NCI-H146 (cell line): ENCODE measurements around the gene C3orf70.
"Not testable (repeated sequence)": the region's sequence is repeated elsewhere in the genome, so short reads cannot be mapped to it uniquely, and the experiment has no call there.

Experiments
- DNase-seq: peaks from one replicate; lab custom pipeline; 2025; lab: John Stamatoyannopoulos, UW

C3orf70 gene

GRCh38 chr3:185151101-185151963 is 1.5 kb downstream of the C3orf70 start:
- DNase-seq, result no peak

GRCh38 chr3:185150561-185150960 is 2.3 kb downstream of the C3orf70 start:
- DNase-seq, result no peak

GRCh38 chr3:185149591-185149990 is 3.3 kb downstream of the C3orf70 start:
- no peak for DNase-seq

GRCh38 chr3:185145511-185145910 is 7.3 kb downstream of the C3orf70 start:
- DNase-seq, result no peak

DNA sequence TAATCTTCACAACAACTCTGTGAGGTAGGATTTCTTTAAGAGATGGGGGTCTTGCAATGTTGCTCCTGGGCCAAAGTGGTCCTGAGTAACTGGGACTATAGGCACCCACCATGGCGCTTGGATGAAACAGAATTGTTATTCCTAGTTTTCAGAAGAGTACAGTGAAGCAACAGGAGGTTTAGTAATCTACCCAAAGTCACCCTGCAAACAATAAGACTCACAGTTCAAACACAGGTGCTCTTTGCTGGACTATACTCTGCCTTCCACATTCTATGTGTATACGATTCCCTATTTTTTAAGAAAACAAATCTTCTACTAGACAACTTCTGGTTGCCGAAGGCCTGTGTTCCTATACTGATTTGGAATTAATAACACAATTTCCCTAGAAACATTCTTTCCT is 8.1 kb downstream of the C3orf70 start:
- DNase-seq, result no peak

DNA sequence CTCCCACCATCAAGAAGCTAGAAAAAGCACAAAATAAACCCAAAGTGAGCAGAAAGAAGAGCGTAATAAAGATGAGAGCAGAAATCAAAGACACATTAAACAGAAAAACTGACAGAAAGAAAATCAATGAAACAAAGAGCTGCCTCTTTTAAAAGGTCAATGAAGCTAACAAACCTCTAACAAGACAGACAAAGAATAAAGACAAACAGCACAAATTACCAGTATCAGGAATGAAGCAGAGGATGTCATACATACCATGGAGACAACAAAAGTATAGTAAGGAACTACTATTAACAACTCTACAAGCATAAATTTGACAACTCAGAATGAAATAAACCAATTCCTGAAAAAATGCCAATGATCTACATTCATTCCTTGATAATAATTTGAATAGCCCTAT is 15.0 kb downstream of the C3orf70 start:
- no peak for DNase-seq

- DNase-seq, result no peak
These were observed 18.4 kb downstream of the C3orf70 start for GRCh38 chr3:185134509-185134908.

DNA sequence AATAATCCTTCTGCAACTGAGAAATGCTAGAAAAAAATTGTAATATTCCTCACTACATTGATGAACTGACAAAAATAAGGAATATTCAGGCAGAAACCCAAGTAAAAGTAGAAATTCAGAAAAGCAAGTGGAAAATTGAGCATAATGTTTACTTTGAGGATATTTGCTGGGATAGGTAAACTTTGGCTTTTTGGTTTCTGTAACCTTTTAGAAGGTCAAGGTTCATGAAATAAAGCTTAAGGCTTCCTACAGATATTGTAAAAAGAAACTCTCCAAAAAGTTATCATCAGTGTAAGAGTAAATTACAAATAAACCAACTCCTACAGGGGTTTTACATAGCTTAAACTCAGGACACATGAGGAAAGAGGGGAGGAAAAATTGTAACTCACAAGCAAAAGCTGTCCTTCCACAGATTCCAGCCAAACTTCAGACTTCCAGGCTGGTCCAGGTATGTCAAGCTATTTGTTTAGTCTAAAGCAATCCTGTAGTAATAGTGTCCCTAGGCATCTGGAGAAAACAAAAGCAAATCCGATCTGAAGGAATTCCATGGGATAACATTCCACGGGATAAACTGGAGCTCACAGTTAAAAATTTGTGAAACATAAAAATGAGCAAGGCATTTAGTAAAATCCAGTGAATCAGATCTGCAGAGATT is 21.1 kb downstream of the C3orf70 start:
- no peak for DNase-seq

DNA sequence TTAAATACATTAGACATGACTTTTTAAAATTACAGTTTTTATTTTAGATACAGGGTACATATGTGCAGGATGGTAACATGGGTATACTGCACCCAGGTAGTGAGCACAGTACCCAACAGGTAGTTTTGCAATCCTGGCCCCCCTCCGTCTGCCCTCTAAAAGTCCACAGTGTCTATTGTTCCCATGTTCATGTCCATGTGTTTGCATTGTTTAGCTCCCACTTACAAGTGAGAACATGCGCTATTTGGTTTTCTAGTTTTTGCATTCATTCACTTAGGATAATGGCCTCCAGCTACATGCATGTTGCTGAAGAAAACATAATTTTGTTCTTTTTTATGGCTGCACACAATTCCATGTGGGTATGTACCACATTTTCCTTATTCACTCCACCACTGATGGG is 23.8 kb downstream of the C3orf70 start:
- DNase-seq, result no peak

- no peak for DNase-seq
These were observed 26.7 kb downstream of the C3orf70 start for GRCh38 chr3:185126201-185126600.

DNA sequence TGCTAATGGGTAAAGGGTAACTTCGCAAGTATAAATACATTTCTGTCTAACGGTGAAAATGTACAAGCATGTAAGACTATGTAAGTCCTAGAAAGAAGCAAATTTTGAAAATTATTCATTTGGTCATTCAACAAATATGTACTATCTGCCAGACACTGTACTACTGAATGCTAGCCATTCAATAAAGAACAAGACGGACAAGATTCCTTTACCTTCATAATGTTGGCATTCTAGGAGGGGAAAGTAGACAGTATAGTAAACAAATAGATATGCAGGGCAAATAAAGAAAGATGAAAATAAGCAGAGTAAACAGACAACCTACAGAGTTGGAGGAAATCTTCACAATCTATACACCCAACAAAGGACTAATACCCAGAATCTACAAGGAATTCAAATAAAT is 32.7 kb downstream of the C3orf70 start:
- no peak for DNase-seq

DNA sequence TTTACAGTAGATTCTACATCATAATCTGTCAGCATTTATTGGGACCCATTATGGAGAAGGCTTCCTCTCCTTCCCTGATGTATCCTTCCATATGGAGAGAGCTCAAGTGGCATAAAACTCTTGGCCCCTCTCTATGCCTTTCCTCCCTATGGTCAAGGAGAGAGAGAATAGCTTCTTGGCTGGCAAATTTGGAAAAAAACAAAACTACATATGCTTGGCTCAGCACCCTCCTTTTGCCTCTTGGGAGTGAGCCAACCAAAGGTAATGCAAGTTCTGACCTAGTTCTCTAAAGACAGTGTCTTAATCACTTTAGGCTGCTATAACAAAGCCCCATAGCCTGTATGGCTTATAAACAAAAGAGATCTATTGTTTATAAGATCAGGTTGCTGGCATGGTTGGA is 37.5 kb downstream of the C3orf70 start:
- no peak for DNase-seq

GRCh38 chr3:185114756-185115155 is 38.1 kb downstream of the C3orf70 start:
- no peak for DNase-seq

DNA sequence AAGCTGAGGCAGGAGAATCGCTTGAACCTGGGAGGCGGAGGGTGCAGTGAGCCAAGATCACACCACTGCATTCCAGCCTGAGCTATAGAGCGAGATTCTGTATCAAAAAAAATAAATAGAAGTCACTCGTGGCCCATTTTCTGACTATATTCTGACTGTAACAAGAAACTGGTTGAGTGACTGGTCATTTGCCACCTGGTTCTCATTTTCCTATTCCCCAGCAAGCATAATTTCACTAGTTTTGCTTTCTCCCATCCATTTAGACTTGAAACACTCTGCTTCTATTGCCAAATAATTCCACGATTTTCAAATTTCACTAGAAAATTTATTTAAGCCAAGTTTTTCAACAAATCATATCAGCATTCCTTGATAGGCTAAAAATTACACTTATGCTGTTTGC is 40.7 kb downstream of the C3orf70 start:
- DNase-seq, result no peak

DNA sequence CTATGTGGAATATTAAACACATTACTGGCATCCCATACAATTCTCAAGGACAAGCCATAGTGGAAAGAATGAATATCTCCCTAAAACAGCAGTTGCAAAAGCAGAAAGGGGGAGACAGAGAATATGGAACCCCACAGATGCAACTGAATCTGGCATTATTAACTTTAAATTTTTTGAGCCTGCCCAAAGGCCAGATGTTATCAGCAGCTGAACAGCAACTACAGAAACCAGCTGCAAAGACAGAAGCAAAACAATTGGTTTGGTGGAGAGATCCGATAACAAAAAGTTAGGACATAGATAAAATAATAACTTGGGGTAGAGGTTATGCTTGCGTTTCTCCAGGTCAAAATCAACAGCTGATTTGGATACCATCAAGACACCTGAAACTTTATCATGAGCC is 43.8 kb downstream of the C3orf70 start:
- DNase-seq, result not testable (repeated sequence)

DNA sequence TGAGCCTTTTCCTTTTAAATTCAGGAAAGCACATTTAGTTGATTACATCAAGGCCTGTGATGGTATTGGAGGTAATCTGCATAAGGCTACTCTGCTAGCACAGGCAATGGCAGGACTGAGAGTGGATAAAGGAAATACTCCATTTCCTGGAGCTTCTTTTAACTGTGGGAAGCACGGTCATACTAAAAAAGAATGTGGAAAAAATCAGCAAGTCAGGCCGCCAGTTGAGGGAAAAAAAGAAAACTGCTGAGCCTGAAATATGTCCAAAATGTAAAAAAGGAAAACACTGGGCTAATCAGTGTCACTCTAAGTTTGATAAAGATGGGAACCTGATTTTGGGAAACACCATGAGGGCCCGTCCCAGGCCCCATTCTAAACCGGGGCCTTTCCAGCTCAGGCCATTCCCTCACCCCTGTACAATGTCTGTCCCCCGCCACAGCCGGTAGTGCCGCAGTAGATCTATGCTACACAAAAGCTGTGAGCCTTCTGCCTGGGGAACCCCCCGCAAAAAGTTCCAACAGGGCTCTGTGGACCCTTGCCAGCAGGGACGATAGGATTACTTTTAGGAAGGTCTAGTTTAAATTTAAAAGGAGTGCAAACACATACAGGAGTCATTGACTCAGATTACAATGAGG is 46.5 kb downstream of the C3orf70 start:
- not testable (repeated sequence) for DNase-seq

DNA sequence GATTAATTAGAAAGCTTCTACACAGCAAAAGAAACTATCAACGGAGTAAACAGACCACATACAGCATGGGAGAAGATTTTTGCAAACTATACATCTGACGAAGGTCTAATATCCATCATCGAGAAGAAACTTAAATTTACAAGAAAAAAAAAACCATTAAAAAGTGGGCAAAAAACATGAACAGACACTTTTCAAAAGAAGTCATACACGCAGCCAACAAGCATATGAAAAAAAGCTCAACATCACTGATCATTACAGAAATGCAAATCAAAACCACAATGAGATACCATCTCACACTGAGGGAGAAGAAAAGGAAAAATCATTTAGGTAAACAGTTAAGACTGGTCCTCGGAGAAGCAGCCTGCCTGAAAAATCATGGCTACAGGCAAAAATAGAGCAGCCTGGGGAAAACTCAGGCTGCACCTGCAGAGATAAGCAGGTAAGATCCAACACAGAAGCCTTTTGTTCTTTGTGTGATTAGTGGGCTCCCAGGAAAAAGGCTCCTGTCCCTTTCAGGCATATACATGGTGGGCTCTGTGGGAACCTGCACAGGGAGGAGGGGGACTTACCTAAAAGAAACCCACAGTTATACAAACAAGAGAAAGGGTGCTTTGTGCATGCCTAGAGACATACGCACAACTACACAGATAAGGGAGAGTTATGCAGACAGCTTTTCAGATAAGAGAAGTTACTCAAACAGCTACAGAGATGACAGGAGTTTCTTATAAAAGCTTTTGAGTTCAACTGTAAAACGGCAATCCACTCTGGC is 49.3 kb downstream of the C3orf70 start:
- peak; percentile 14 for DNase-seq

- DNase-seq, result no peak
These were observed 58.2 kb downstream of the C3orf70 start for GRCh38 chr3:185094697-185095096.

DNA sequence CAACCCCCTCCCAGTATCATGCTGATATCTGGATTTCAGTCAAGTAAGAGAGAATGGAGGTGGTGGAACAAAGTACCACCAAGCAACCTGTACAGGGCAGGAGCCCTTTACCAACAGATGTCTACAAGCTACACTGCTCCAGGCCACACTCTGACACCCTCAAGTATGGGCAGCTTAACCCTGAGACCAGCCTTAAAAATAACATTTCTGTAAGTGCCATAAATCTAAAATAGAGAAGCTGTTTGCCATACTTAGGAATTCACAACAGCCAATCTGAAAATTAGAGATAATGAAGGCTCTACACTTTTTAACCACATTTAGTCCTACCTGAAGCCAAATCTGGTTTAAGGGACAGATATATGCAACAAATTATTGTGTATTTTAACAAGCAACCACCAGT is 59.7 kb downstream of the C3orf70 start:
- DNase-seq, result no peak

DNA sequence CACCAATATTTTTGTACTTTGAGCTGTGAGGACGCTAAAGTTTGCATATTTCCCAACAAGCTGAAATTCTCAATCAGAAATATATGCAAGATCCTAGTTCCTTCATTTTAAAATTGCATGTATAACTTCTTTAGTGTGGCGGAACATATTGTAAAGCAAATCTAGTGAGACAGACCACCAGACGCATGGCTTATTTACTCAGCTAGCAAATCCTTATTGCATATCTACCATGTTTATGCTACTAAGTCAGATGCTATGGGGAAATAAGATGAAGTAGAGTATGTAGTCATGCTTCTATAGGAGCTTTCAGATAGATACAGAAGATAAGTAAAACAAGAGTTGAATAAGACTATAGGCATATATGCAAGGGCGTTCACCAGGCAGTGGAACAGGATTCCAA is 62.0 kb downstream of the C3orf70 start:
- no peak for DNase-seq

- no peak for DNase-seq
These were observed 63.1 kb downstream of the C3orf70 start for GRCh38 chr3:185089751-185090150.

GRCh38 chr3:185089343-185089742 is 63.5 kb downstream of the C3orf70 start:
- DNase-seq, result no peak
